ENCODE data around the gene SBF1. TPM values are rescaled to one million over a fixed set of nuclear protein-coding genes. Genes with fewer than 3 reads are reported as not detected.
A peak's percentile ranks its signal among the peaks of the same experiment; 100 is the strongest.

The SBF1 gene
- total and polyA plus RNA-seq, 2 of the 13 experiments (the other 11 are each of a cell fraction or from before 2014, with no cell fraction given), result 31.7 to 40.9 TPM

DNA sequence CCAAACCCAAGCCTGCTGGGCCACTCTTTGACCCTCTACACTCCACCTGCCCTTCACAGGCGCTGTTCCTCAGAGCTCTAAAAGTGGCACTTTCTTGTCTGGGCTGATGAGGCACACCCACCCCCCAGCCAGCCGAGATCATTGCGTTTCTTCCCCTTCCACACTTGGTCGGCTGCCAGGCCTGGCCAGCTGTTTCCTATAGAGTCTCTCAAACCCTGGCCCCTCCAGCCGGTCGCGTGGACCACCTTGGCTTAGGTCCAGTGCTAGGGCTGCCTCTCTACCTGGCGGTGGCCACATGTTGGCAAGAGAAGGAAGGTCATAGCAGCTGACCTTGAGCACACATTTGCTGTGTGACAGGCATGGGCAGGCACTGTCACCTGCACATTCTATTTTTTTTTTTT is 71.1 kb downstream of the SBF1 start (continued):
- TF ChIP-seq ZNF781 (CRISPR knock-in tag; IDR thresholded peaks at IDR 0.05; ENCODE audit: borderline replicate concordance, not compliant biosample characterization) (no peak), AGO2 (optimal IDR thresholded peaks at IDR 0.05; ENCODE audit: low read depth, low read length) (peak; percentile 46)

DNA sequence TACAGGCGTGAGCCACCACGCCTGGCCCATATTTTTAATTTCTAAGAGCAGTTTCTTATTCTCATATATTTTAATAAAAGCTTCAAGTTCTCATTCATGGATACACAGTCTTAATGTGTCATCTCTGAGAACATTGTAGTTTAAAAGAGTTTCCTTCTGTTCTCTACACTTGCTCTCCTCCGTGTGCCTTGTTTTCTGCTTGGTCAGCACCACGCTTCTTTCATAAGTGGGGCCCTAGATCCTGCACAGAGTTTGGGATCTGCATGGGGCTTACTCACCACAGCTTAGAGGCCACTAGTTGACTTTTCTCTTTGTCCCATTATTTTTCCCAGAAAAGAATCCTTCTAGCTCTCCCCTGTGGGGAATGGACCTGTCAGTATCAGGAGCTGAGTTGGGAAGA is 72.9 kb downstream of the SBF1 start:
- ATAC-seq (no peak), FAIRE-seq (no peak), DNase-seq (ENCODE audit: low spot score) (no peak)
- BruUV-seq (replicated peaks), result no TSS peak
- CTCF ChIA-PET (ENCODE audit: low intra/inter-chr PET ratio, low total read pairs), result no interaction called here
- intact Hi-C loops (cut with micrococcal nuclease; ENCODE audit: unreplicated experiment) (no loop called here), in situ Hi-C loops (cut with HindIII; ENCODE audit: extremely low pct_ligation_motif_present, low pct_unique_long_range_greater_than_20kb) (no loop called here)
- Histone ChIP-seq H3K27me3 (ENCODE audit: control insufficient read depth in 1 of 2, insufficient read depth in 2 of 2, low read length in 2 of 2) (no peaks in the 10 kb centered on the region), H3K27ac (ENCODE audit: extremely low read length, insufficient read depth, low read length) (no peak overlapping the region), H3K4me1 (ENCODE audit: insufficient read depth, low read length) (peaks cover 65% of the 10 kb centered on the region), H3K36me3 (replicated peaks in 1 of 2; ENCODE audit: control insufficient read depth in 1 of 2, insufficient read depth in 2 of 2, low read length in 2 of 2) (peaks cover 26 to 51% of the 10 kb centered on the region in 2 experiments), H4K20me1 (ENCODE audit: insufficient read depth, low read length) (peaks cover 25% of the 10 kb centered on the region; the same call in 1 of the 2 replicates), H3K79me2 (ENCODE audit: insufficient read depth, low read length) (peaks cover 46% of the 10 kb centered on the region), H3K4me2 (ENCODE audit: low read depth, low read length) (no peak overlapping the region), H3K9me3 (ENCODE audit: low read length) (no peaks in the 10 kb centered on the region), H2AFZ (ENCODE audit: low read length) (no peak overlapping the region), H3K9ac (ENCODE audit: insufficient read depth, low read depth, low read length) (no peak overlapping the region), H3K4me3 (replicated peaks in 1 of 3; ENCODE audit: insufficient read depth in 1 of 3, low read depth in 2 of 3, low read length in 3 of 3) (no peak overlapping the region)
- TF ChIP-seq ARID5B (CRISPR knock-in tag; IDR thresholded peaks at IDR 0.05) (no peak), MAFK (conservative IDR thresholded peaks at IDR 0.05 in 1 of 2, IDR thresholded peaks at IDR 0.05 in 1 of 2; ENCODE audit: low read length in 2 of 2) (peak; percentile 56 to 61; a peak in 3 of 4 replicates), MAFF (IDR thresholded peaks at IDR 0.05; ENCODE audit: low read depth, low read length) (peak; percentile 34), ZNF253 (CRISPR knock-in tag; IDR thresholded peaks at IDR 0.05; ENCODE audit: borderline replicate concordance) (no peak)
- POLR2A ChIA-PET, result no interaction called here
- WGBS (ENCODE audit: low lambda C conversion rate), result 97% methylated on average over 4 of the region's 4 CpGs

Measured in HepG2 (cell line).